HCT116 (cell line): Measurements from ENCODE around the gene POLG. TPM values are rescaled to one million over a fixed set of nuclear protein-coding genes. Genes with fewer than 3 reads are reported as not detected.

Experiments
- ATAC-seq: fragments of 200-7000 bp; cut with Tn5 transposase; 2 replicates; pipeline ENCODE4 v1.9.1; 2020; ENCODE audit warnings: mild to moderate bottlenecking, moderate library complexity
- BruUV-seq: library from RNA; stranded (reverse); fragments of 400-500 nt; replicated peaks from 2 replicates; lab custom pipeline; 2021; lab: Mats Ljungman, UMichigan
- CTCF ChIA-PET: fragments of 300-600 bp; sonication (Branson Sonifier 250); formaldehyde crosslinking; loops from one replicate; lab custom pipeline; 2021; ENCODE audit warnings: antibody characterized with exemption; lab: Charles Lee
- POLR2A ChIA-PET: fragments of 300-600, 350-600 bp; sonication (Branson Sonifier 250); formaldehyde crosslinking; loops from one replicate; lab custom pipeline; 2021; ENCODE audit warnings: antibody characterized with exemption; lab: Charles Lee
- RAD21 ChIA-PET, 2 experiments: fragments of 300-600 bp; sonication (Branson Sonifier 250); formaldehyde crosslinking; loops; one replicate each; lab custom pipeline; 2023; ENCODE audit warnings: low total read pairs in 2 of 2; ENCODE audit not compliant: uncharacterized antibody in 2 of 2, unreplicated experiment in 2 of 2, low non-redundant PET in 1 of 2; lab: Charles Lee
- DNase-seq: peaks from one replicate; pipeline ENCODE4 v3.0.0-alpha.2; 2010; ENCODE audit warnings: low read depth, low spot score
- H2AFZ ChIP-seq: fragments of 200-600 bp; shearing (Covaris generic), sonication (generic); 2 replicates; pipeline ENCODE4 v1.6.1; 2017; ENCODE audit warnings: low read depth, mixed run types, mixed read lengths, antibody characterized with exemption, low read length; ENCODE audit not compliant: poor library complexity, severe bottlenecking
- H3K27ac ChIP-seq: 2 replicates; pipeline ENCODE4 v1.5.1; 2012; ENCODE audit warnings: low read depth, low read length
- H3K27me3 ChIP-seq: fragments of 200-600 bp; sonication (generic); 2 replicates; pipeline ENCODE4 v1.6.1; 2016; ENCODE audit warnings: mixed run types, low read length, mixed read lengths; ENCODE audit not compliant: insufficient read depth
- H3K36me3 ChIP-seq, 2 experiments: fragments of 200-500 bp in 1 of 2; fragments of 200-600 bp in 1 of 2; sonication (Bioruptor generic) in 1 of 2; sonication (generic) in 1 of 2; 2 replicates each; pipeline versions ENCODE4 v1.5.1 to v1.6.1; 2014 to 2016; ENCODE audit warnings: low read length in 2 of 2, inconsistent platforms in 1 of 2, mixed read lengths in 1 of 2, mixed run types in 1 of 2; ENCODE audit not compliant: insufficient read depth in 2 of 2, control insufficient read depth in 1 of 2
- H3K4me1 ChIP-seq, 2 experiments: fragments of 200-600 bp in 1 of 2; sonication (generic) in 1 of 2; 2 replicates each; pipeline versions ENCODE4 v1.5.1 to v1.6.1; 2012 to 2017; ENCODE audit warnings: low read length in 2 of 2, inconsistent platforms in 1 of 2, mild to moderate bottlenecking in 1 of 2, mixed read lengths in 1 of 2, mixed run types in 1 of 2, moderate library complexity in 1 of 2; ENCODE audit not compliant: insufficient read depth in 2 of 2, control insufficient read depth in 1 of 2
- H3K4me2 ChIP-seq: fragments of 200-600 bp; sonication (generic); 2 replicates; pipeline ENCODE4 v1.6.1; 2017; ENCODE audit warnings: mixed run types, low read length, mixed read lengths
- H3K4me3 ChIP-seq, 2 experiments: fragments of 200-600 bp in 1 of 2; sonication (generic) in 1 of 2; replicated peaks in 1 of 2; 2 replicates each; pipeline ENCODE4 v1.5.1; 2011 to 2016; ENCODE audit warnings: low read length in 2 of 2, control low read depth in 1 of 2, low read depth in 1 of 2, mild to moderate bottlenecking in 1 of 2, mixed read lengths in 1 of 2, mixed run types in 1 of 2
- H3K79me2 ChIP-seq: fragments of 200-600 bp; sonication (generic); 2 replicates; pipeline ENCODE4 v1.6.1; 2017; ENCODE audit warnings: mild to moderate bottlenecking, mixed run types, low read length, moderate library complexity, mixed read lengths; ENCODE audit not compliant: insufficient read depth
- H3K9ac ChIP-seq: fragments of 200-600 bp; sonication (generic); 2 replicates; pipeline ENCODE4 v1.6.1; 2016; ENCODE audit warnings: low read length, mixed read lengths
- H3K9me2 ChIP-seq: fragments of 200-600 bp; sonication (generic), shearing (Covaris generic); 2 replicates; pipeline ENCODE4 v1.6.1; 2017; ENCODE audit warnings: mixed run types, mild to moderate bottlenecking, moderate library complexity; ENCODE audit not compliant: insufficient read depth
- H3K9me3 ChIP-seq, 2 experiments: fragments of 200-500 bp in 1 of 2; fragments of 200-600 bp in 1 of 2; sonication (Bioruptor generic) in 1 of 2; sonication (generic) in 1 of 2; 2 replicates each; pipeline ENCODE4 v1.6.1; 2014 to 2017; ENCODE audit warnings: low read length in 2 of 2, mixed read lengths in 2 of 2, inconsistent platforms in 1 of 2, low read depth in 1 of 2, mild to moderate bottlenecking in 1 of 2, mixed run types in 1 of 2, moderate library complexity in 1 of 2; ENCODE audit not compliant: control insufficient read depth in 1 of 2, insufficient read depth in 1 of 2
- H4K20me1 ChIP-seq: fragments of 200-600 bp; sonication (generic), shearing (Covaris generic); 2 replicates; pipeline ENCODE4 v1.6.1; 2017; ENCODE audit warnings: mixed run types, mild to moderate bottlenecking, moderate library complexity; ENCODE audit not compliant: insufficient read depth
- ATF3 ChIP-seq: IDR thresholded peaks from 2 replicates; pipeline ENCODE4 v1.6.1; 2012
- CBX3 ChIP-seq: IDR thresholded peaks from 2 replicates; pipeline ENCODE4 v1.6.1; 2012; ENCODE audit warnings: low read depth
- CEBPB ChIP-seq: IDR thresholded peaks from 2 replicates; pipeline ENCODE4 v1.6.1; 2012; ENCODE audit warnings: low read depth
- CTCF ChIP-seq, 3 experiments: fragments of 200-600 bp in 1 of 3; sonication (generic) in 1 of 3; IDR thresholded peaks in 2 of 3; conservative IDR thresholded peaks in 1 of 3; 2 replicates each; pipeline ENCODE4 v1.5.1; 2012 to 2017; ENCODE audit warnings: low read depth in 2 of 3, low read length in 2 of 3, antibody characterized with exemption in 1 of 3, borderline replicate concordance in 1 of 3, control low read depth in 1 of 3, mild to moderate bottlenecking in 1 of 3, mixed read lengths in 1 of 3, mixed run types in 1 of 3, moderate library complexity in 1 of 3; ENCODE audit not compliant: insufficient read depth in 1 of 3
- EGR1 ChIP-seq: IDR thresholded peaks from 2 replicates; pipeline ENCODE4 v1.6.1; 2012; ENCODE audit warnings: low read depth
- EZH2 ChIP-seq: fragments of 200-600 bp; sonication (generic); IDR thresholded peaks from 2 replicates; pipeline ENCODE4 v1.6.1; 2017; ENCODE audit warnings: antibody characterized with exemption, mixed run types
- EZH2phosphoT487 ChIP-seq: fragments of 200-600 bp; IDR thresholded peaks from 2 replicates; pipeline ENCODE4 v1.6.1; 2018; ENCODE audit warnings: antibody characterized with exemption, borderline replicate concordance
- FOSL1 ChIP-seq: IDR thresholded peaks from 2 replicates; pipeline ENCODE4 v1.6.1; 2012; ENCODE audit warnings: low read depth
- JUND ChIP-seq: IDR thresholded peaks from 2 replicates; pipeline ENCODE4 v1.6.1; 2012
- MAX ChIP-seq: IDR thresholded peaks from 2 replicates; pipeline ENCODE4 v1.6.1; 2012
- POLR2A ChIP-seq: IDR thresholded peaks from 2 replicates; pipeline ENCODE4 v1.7.0; 2011; ENCODE audit warnings: borderline replicate concordance; ENCODE audit not compliant: insufficient read depth, insufficient read length; ENCODE audit errors: extremely low read depth
- POLR2AphosphoS5 ChIP-seq: IDR thresholded peaks from 2 replicates; pipeline ENCODE4 v1.6.1; 2011; ENCODE audit warnings: mild to moderate bottlenecking, low read depth, low read length, moderate library complexity
- REST ChIP-seq: IDR thresholded peaks from 2 replicates; pipeline ENCODE4 v1.6.1; 2012; ENCODE audit warnings: low read depth
- SIN3A ChIP-seq: IDR thresholded peaks from 2 replicates; pipeline ENCODE4 v1.6.1; 2012; ENCODE audit warnings: low read depth
- SP1 ChIP-seq: IDR thresholded peaks from 2 replicates; pipeline ENCODE4 v1.6.1; 2012; ENCODE audit warnings: low read depth
- TCF7L2 ChIP-seq: IDR thresholded peaks from 2 replicates; pipeline ENCODE4 v1.7.0; 2011; ENCODE audit warnings: borderline replicate concordance, inconsistent platforms; ENCODE audit not compliant: insufficient read depth, insufficient read length; ENCODE audit errors: extremely low read depth
- YY1 ChIP-seq: IDR thresholded peaks from 2 replicates; pipeline ENCODE4 v1.6.1; 2011; ENCODE audit warnings: low read length, low read depth, moderate library complexity, mild to moderate bottlenecking; ENCODE audit not compliant: insufficient replicate concordance; ENCODE audit errors: extremely low read depth
- ZBTB33 ChIP-seq: IDR thresholded peaks from 2 replicates; pipeline ENCODE4 v1.6.1; 2011; ENCODE audit warnings: mild to moderate bottlenecking, low read length, moderate library complexity; ENCODE audit not compliant: insufficient replicate concordance; ENCODE audit errors: extremely low read depth
- ZFX ChIP-seq: fragments of 450-650 bp; IDR thresholded peaks from 2 replicates; pipeline ENCODE4 v1.6.1; 2017
- ZNF274 ChIP-seq: fragments of 200-500 bp; sonication (Bioruptor generic); IDR thresholded peaks from 2 replicates; pipeline ENCODE4 v1.6.1; 2014; ENCODE audit warnings: mild to moderate bottlenecking, low read depth, low read length, inconsistent platforms
- intact Hi-C: fragments of 100-400 bp; cut with micrococcal nuclease; formaldehyde crosslinking; loops from 2 replicates; pipeline ENCODE4 v1.10.0; 2022
- total RNA-seq: library from RNA; stranded (reverse); gene quantifications from one replicate; pipeline ENCODE4 v1.2.1, GENCODE V29; 2021; ENCODE audit not compliant: unreplicated experiment

The POLG gene
- total RNA-seq, 1 experiment from 2014 or later, result 72.7 TPM

- H3K4me2 ChIP-seq, result no peak overlapping the region
- no peak overlapping the region for H3K27ac ChIP-seq
- no peaks in the 10 kb centered on the region for H4K20me1 ChIP-seq
- no peaks in the 10 kb centered on the region for H3K4me1 ChIP-seq
- H3K79me2 ChIP-seq, result no peaks in the 10 kb centered on the region
- no TSS peak for BruUV-seq
- H3K9me3 ChIP-seq, result no peaks in the 10 kb centered on the region
- TF ChIP-seq EGR1 (no peak), JUND (no peak), FOSL1 (no peak), ZNF274 (no peak), POLR2AphosphoS5 (no peak), TCF7L2 (no peak), EZH2phosphoT487 (no peak), ATF3 (no peak), CTCF (IDR thresholded peaks at IDR 0.05 in 2 of 3, conservative IDR thresholded peaks at IDR 0.05 in 1 of 3; ENCODE audit: borderline replicate concordance in 1 of 3, insufficient read depth in 1 of 3, low read depth in 2 of 3, low read length in 2 of 3) (no peak), YY1 (no peak), MAX (no peak), REST (no peak), ZFX (no peak), CBX3 (no peak), SP1 (no peak), ZBTB33 (no peak), POLR2A (no peak), EZH2 (no peak), CEBPB (no peak), SIN3A (no peak)
- ATAC-seq (no peak), DNase-seq (no peak)
- CTCF ChIA-PET, result interaction anchor here (0.5 kb wide), 1 partner anchor 34 kb away, joined by 3 read pairs; no protein-coding TSS in a partner anchor
- RAD21 ChIA-PET, result no interaction called here
- no peaks in the 10 kb centered on the region for H3K36me3 ChIP-seq
- no peak overlapping the region for H2AFZ ChIP-seq
- H3K4me3 ChIP-seq, result no peak overlapping the region
- peaks cover 6% of the 10 kb centered on the region; the same call in 1 of the 2 replicates for H3K27me3 ChIP-seq
- H3K9ac ChIP-seq, result no peak overlapping the region
- intact Hi-C loops, result no loop called here
- POLR2A ChIA-PET, result no interaction called here
- no peaks in the 10 kb centered on the region for H3K9me2 ChIP-seq
These were observed 30.9 kb upstream of the POLG start for GRCh38 chr15:89365462-89366065.
